IPS-NIHi11 (cell line): ENCODE measurements around the gene RTN4RL1.
"Not testable (repeated sequence)": the region's sequence is repeated elsewhere in the genome, so short reads cannot be mapped to it uniquely, and the experiment has no call there.

Source experiments
- DNase-seq: peaks from one replicate; pipeline ENCODE4 v3.0.0; 2012; ENCODE audit warnings: mixed read lengths, low spot score

The RTN4RL1 gene

DNA sequence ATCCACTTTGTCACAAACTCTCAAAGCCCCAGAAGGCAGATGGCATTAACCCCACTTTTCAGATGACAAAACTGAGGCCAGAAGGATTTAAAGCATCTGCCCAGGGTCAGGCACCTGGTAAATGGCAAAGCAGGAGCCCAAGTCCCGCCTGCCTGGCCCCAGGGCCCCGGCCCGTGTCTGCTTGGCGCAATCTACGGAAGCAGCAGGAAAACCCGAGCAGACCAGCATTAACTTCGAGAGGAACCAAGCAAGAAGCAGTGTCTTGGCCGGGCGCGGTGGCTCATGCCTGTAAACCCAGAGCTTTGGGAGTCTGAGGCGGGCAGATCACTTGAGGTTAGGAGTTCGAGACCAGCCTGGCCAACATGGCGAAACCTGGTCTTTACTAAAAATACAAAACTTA, 21.6 kb downstream of the RTN4RL1 start:
- no peak for DNase-seq

DNA sequence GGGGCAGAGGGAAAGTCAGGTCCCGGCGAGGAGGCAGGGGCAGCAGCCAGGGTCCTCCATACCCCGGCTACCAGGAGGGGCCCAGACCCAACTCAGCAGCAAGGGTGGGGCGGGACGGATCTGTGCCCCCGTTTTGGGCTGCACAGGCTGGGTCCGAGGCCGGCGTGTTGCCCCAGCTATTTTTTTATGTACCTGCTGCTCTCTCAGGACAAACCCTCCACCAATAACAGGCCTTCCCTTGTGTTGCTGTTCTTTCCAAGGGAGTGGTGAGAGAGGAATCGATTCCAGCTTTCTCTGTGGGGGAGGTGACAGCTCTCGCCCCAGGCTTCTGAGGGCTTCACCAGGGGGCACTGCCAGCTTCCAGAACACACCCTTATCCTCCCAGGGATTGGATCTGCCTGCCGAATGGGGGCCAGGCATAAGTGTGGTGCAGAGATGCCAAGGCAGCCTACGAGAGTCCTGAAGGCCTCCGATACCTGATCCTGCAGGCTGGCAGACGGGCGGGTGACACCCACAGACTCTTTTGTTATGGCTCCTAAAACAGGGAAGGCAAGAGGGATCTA, 22.3 kb downstream of the RTN4RL1 start:
- DNase-seq, result no peak

DNA sequence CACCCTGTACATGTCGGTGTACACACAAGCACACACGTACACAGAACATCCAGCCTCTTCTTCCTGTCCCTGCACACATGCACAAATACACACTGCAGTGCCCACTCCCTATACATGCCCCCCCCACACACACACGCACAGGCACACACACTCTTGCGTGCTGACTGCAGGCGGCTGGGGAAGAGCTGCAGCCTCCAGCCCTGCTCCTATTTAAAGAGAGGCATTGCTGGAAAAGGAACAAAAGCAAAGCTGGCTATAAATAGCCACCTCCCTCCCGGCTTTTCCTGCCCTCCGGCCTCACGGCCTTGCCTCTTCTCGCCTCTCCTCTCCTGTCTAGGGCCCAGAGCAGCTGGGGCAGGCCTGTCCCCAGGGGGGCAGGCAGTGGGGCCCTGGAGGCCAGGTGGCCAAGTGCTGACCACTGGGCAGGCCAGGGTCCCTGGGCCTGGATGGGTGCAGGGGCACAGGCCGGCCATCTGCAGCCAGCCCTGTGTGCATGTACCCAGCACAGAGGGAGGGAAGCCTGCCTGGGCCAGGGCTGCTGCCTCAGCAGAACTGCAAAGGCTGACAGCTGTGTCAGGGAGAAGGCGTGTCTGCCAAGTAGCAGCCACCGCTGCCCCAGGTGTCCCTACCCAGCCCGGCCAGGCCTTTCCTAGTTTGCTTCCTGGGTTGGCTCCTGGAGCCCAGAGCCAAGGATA, 25.4 kb downstream of the RTN4RL1 start:
- DNase-seq, result peak; percentile 54

DNA sequence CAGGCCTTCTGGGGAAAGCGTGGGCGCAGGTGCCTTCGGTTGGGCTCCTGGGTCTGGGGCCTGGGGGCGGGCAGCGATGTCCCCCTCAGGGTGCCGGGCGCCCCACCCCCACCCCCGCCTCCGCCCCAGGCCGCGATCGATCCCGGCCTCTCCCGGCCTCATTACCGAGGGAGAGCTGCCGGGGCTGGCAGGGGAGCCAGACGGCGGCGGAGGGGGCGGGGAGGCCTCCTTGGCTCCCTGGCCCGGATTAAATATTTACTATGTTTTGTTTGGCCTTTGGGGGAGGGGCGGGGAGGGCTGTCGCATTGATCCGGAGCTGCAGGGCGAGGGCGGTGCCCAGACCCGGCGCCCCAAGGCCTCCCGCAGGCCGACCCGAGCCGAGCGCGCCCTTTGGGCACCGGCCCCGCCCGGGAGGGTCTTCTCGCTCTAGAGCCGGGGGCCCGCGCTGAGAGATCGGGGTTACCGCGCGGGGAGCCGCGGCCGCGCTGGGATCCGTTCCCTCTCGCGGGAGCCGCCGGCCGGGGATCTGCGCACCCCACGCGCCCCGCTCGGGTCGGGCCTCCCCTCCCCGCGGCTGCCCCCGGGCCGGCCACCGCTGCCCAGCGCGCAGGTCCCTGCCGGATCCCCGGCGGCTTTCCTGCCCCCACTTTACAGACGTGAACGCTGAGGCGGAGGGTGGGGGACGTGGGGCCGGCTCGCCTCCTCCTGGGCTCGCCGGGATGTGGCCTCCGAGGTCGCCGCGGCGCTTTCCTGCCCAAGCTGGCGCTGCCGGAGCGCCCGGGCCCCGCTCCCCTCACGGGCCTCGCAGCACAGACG, 27.0 kb downstream of the RTN4RL1 start:
- DNase-seq, result peak; percentile 67

DNA sequence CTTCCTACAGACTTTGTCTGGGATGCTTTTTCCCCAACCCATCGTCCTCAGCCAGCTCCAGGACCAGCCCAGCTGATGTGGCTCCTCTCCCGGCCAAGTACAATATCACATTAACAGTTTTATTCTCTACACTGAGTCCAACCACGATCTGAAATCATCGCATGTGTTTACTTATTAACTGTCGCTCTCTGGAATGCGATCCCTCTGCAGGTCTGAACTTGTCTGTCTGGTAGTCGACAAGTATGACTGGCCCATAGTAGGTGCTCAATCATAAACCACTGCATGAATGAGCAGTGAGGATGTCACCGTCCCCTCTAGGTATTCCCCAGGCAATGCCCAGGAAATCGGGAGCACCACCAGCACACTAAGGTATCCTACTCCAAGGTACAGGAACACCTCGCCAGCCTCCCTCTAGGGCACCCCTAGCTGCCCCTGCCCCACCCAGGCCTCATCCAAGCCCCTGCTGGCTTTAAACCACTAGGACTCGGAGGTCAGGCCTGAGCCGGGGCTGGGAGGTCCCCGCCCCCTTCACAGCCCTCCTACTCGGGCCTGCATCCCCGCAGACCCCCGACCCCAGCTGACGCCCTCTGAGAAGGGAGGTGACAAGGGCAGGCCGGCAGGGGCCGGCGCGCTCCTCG, 27.7 kb downstream of the RTN4RL1 start:
- peak; percentile 64 for DNase-seq

DNA sequence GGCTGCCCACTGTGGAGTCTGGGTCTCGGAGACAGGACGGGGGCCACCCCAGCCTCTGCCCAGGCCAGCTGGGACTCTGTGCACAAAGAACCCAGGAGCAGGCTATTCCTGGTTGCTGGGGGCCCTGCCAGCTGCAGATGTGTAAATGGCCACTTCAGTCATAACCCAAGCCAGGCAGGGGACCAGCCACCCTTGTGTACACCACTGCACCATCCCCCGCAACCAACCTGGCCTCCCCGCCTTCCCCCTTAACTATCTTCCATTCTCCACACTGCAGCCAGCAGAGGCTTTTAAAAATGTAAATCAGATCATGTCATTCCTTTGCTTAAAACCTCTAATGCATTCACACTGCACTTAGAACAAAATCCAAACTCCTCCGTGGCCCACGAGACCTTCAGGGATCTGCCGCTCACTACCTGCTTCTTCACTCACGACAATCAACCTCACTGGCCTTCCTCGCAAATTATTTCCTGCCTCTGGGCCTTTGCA, 28.3 kb downstream of the RTN4RL1 start:
- no peak for DNase-seq

DNA sequence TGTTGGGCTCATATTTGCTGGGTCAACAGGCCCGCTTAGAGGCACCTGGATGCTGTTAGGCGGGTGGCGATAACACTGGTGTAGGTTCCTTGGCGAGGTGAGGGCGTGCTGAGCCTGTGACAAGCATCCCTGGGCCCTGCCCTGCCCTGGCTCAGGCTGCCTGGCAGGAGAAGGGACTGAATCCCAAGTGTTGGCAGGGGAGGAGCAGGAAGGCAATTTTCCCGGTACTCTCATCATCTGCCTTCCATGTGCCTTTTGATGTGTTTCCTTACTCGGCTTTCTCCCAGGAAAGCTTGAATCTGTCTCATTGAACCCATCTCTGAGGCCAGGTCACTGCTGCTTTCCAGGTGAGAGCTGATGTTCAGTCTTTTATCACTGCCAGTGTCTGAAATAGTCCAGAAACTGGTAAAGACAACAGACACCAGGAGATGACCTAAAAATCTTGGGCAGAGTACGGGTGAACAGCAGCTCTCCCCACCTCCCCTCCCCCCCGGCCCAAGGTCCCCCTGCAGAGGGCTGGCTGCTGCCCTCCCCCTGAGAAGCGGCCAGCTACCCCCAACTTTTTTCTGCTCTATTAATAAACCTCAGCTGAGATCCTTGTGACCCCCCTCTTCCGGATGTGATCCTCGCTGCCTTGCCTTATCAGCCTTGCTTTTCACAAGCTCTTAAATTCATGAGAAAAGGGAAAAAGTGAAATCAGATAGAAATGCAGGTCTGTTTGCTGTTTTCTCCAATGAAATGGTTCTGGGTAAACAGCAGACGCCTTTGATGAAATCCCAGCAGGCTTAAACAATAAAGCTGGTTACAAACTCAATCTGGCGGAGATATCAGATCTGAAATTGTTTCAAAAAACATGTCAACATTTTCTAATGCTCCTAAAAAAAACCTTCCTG, 29.0 kb downstream of the RTN4RL1 start:
- no peak for DNase-seq

DNA sequence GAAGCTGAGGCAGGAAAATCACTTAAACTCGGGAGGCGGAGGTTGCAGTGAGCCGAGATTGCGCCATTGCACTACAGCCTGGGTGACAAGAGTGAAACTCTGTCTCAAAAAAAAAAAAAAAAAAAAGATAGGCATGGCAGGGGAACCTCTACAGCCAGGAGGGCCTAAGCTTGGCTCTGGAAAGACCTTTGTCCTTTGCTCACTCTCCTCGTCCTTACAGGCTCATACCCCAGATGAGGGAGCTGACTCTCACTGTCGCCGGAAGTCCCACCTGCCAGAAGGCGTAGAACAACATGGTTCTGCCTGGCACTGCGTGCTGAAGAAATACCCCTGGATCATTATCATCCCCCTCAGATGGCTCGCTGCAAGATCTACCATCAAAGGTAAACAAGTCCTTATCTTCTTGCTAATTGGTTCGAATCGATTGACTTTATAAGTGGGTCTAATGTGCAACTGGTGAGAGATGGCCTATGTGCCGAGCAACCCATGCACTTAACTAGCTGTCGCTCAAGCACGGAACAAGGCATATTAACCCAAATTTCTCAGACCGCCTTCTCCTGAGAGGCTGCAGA, 29.7 kb downstream of the RTN4RL1 start:
- no peak for DNase-seq

DNA sequence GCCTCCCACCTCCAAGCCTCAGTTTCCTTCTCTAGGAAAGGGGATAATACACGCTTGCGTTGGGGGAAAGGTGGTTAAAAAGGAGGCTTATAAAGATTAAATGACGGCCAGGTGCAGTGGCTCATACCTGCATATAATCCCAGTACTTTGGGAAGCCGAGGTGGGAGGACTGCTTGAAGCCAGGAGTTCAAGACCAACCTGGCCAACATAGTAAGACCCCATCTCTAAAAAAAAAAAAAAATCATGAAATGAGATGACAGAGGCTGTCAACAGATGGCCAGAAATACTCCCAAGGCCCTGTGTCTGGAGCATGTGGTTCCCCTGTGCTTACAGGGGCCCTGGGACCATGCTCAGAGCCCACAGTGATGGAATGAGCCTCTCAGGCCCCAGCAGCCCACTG, 30.4 kb downstream of the RTN4RL1 start:
- DNase-seq, result no peak

DNA sequence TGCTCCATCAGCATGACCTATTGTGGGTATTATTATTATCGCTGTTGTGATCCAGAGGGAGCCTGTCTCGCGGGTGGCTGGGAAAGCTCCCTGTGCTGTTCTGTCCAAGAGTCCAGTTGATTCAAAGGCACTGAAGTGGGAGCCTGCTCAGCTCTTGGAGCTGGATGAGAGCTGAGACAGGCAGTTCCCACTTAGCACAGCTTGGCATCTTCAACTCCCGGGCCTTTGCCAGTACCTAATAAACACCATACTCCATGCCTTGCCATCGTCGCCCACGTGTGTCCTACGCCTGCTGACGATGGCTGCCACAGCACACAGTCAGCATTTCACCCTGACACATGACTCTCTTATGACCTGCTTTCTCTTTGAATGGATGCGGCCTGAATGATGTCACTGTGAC, 32.6 kb downstream of the RTN4RL1 start:
- DNase-seq, result no peak

DNA sequence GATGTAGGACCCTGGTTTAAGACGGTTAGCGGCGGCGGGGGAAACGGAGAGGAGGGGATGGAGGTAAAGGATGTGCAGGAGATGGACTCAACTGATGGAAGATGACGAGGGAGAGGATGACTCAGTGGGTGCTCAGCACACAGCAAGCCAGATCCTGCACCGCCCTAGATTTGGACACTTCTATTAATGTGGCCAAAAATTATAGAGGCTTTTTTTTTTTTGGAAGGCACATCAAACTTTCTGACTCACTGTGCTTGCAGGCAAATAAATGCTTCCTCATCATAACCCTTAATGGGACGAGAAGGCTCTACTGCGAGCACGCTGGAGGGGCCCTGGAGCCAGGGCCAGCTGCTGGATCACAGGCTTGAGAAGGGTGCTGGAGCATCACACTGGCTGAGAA, 36.0 kb downstream of the RTN4RL1 start:
- DNase-seq, result no peak

DNA sequence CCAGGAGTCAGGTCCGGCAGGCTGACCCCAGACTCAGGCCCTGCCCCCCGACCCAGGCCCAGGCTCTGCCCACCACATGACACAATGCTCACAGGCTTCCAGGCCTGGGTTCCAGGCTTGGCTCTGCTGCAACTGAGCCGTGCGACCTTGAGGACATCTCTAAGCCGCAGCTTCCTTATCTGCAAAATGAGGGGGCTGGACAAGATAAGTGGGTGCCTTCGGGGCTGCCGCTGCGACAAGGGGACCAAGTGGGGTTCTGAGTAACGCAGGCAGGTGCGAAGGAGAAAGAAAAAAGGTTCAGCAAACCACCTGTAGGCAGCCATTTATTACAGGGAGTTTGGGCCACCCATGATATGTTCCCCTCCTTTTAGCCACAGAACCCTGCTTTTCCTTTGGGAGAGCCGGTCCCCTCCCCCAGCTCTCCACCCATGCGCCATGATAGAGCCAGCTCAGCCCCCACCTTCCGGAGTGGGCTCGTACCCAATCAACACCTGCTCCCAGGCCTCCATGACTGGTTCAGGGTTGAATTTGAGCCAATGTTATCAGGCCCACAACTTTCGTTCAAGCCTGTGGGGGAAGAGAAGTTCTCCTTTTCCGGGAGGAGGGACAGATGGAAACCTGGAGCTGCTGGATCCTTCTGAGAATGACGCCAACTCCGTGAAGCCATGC, 38.2 kb downstream of the RTN4RL1 start:
- no peak for DNase-seq

DNA sequence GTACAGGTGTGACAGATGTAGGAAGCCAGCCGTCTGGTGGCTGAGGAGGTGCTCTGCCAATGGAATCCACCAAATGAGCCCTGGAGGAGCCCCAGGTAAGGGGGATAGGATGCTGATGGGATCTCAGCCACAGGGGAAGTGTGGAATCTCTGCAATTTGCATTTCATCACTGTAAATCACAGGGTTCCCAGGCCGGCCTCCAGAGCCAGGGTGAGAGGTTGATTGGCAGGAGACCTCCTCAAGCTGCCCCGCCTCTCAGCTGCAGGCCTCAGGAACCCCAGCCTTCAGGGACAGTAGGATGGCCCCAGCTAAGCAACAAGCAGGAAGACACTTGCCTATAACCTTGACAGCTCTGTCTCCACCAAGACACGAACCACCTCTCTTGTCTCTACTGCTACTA, 39.4 kb downstream of the RTN4RL1 start:
- DNase-seq, result peak; percentile 64

DNA sequence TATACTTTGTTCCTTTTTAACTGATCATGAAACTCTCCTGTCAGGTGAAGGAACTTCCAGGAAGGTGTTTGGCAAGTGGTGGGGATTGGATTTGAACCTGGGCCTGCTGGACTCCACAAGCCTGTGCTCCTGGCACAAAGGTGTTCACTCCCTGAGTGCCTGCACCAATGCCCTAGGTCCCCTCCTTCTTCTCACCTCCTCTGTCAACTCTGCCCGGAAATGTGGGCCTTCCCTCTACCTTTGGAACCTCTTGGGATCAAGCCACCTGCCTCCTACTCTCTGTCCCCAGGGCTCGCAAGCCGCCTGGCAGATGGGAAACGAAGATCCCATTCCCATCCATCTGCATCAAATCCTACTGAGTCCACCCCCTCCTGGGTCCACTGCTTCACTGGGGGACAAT, 40.0 kb downstream of the RTN4RL1 start:
- DNase-seq, result no peak

DNA sequence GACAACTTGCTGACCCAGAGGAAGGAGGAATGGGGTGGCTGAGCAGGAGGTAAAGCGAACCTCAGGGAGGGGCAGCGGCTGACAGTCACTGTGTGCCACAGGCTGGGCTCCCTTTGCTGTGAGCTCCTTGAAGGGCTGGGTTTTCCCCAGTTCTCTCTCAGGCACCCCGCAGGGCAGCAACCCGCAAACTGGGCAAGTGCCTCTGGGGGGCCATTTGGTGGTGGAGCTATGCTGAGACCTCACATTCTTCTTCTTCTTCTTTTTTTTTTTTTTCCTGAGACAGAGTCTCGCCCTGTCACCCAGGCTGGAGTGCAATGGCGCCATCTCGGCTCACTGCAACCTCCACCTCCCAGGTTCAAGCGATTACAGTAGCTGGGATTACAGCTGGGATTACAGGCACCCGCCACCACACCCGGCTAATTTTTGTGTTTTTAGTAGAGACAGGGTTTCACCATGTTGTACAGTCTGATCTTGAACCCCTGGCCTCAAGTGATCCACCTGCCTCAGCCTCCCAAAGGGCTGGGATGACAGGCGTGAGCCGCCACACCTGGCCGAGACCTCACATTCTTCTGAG, 42.3 kb downstream of the RTN4RL1 start:
- DNase-seq, result not testable (repeated sequence)

DNA sequence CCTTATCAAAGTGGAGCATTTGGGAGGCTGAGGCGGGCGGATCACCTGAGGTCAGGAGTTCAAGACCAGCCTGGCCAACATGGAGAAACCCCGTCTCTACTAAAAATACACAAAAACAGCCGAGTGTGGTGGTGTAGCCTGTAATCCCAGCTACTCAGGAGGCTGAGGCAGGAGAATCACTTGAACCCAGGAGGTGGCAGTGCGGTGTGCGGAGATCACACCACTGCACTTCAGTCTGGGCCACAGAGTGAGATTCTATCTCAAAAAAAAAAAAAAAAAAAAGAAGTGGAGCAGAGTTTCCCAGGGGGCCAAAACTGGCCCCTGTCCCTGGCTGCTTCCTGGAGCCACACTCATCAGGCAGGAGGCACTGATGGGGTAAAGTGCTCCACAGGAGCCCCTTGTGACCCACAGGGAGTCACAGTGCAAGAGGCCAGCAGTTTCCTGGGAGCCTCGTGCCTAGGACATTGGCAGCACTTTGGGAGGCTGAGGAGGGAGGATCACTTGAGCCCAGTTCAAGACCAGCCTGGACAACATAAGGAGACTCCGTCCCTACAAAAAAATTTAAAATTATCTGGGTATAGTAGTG, 44.4 kb downstream of the RTN4RL1 start:
- no peak for DNase-seq

DNA sequence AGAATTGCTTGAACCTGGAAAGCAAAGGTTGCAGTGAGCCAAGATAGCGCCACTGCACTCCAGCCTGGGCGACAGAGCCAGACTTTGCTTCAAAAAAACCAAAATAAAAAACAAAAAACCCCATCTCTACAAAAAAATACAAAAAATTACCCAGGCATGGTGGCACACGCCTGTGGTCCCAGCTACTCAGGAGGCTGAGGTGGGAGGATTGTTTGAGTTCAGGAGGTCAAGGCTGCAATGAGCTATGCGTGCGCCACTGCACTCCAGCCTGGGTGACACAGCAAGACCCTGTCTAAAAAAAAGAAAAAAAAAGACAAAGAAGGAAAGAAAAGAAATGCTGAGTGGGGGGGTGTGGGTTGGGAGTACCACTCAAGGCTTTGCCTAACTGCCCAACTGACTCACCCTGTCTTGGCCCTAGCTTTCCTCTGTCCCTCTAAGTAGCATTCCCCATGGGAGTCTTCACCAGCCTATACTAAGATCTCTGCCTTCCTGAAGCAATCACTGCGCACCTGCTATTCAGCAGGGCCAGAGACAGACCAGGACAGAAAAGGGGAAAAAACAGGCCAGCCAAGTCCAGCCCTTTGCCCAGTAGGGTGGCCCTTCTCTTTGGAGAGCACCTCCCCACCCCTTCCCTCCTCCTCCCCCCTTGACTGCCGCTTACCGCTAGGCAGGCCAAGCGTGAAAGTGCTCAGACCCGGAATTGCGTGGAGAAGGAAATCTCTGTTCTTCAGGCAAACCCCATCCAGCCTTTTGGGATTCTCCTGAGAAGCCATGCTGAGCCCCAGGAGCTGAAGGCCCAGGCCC, 45.8 kb downstream of the RTN4RL1 start:
- no peak for DNase-seq

DNA sequence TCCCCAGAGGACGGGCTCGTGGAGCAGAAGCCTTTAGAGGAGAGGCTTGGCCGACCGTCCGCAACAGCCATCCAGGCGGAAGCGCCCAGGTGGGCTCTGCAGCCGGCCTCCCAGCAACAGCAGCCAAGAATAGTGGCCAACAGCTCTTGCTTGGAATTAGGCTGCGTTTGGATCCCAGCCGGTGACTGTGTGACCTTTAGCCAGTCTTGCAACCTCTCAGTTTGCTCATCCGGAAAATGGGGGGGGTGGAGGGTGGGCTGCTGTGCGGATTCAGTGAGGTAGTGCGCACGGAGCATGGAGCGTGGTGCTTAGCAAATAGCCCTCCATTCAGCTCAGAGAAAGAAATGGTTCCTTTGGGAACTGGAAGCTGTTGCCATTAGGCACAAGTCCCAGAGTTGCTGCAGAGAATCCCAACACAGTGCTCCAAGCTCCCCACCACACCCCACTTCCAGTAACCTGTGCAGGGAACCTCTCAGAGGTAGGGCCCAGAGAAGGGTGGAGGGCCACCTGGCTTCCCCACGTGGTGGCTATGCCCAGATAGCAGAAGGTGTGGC, 46.7 kb downstream of the RTN4RL1 start:
- DNase-seq, result no peak
